Muscle of leg (tissue), 11 donors: ENCODE results near the gene VARS2. TPM values are rescaled to one million over a fixed set of nuclear protein-coding genes. Genes with fewer than 3 reads are reported as not detected.
"Not testable (repeated sequence)": the region's sequence is repeated elsewhere in the genome, so short reads cannot be mapped to it uniquely, and the experiment has no call there.

Source experiments
- DNase-seq: peaks from one replicate; pipeline ENCODE4 v3.0.0; 2013
- H3K27ac ChIP-seq: one replicate; pipeline ENCODE4 v1.5.1; 2013; ENCODE audit warnings: mild to moderate bottlenecking, low read length, control low read depth
- H3K27me3 ChIP-seq: one replicate; pipeline ENCODE4 v1.6.1; 2013; ENCODE audit warnings: low read length; ENCODE audit not compliant: control insufficient read depth, insufficient read depth
- H3K36me3 ChIP-seq: one replicate; pipeline ENCODE4 v1.6.1; 2013; ENCODE audit warnings: low read length; ENCODE audit not compliant: control insufficient read depth, insufficient read depth
- H3K4me1 ChIP-seq: one replicate; pipeline ENCODE4 v1.6.1; 2013; ENCODE audit warnings: low read length; ENCODE audit not compliant: control insufficient read depth, insufficient read depth
- H3K4me3 ChIP-seq: one replicate; pipeline ENCODE4 v1.5.1; 2013; ENCODE audit warnings: low read length, control low read depth
- H3K9me3 ChIP-seq: replicated peaks from 2 replicates; pipeline ENCODE4 v1.6.1; 2013; ENCODE audit warnings: low read depth, low read length; ENCODE audit not compliant: control insufficient read depth
- WGBS: methylation state at CpG from one replicate; pipeline ENCODE4 v1.1.5; 2013; ENCODE audit warnings: missing lambda C conversion rate; ENCODE audit not compliant: insufficient coverage; 5-methylcytosine and 5-hydroxymethylcytosine counted together
- polyA plus RNA-seq, 8 donors: library from polyadenylated mRNA; unstranded; fragments of 120-200 nt; gene quantifications; one replicate each; pipeline versions ENCODE4 v1.2.1 to v1.2.3, GENCODE V29; 2013; ENCODE audit warnings: inconsistent platforms in 1 of 8, low replicate concordance in 1 of 8; ENCODE audit not compliant: insufficient read length in 8 of 8, insufficient read depth in 1 of 8
- total RNA-seq: library from RNA; stranded (reverse); fragments of 120-200 nt; gene quantifications from one replicate; pipeline ENCODE4 v1.2.4, GENCODE V29; 2013

Gene VARS2
- total and polyA plus RNA-seq, 9 donors: 20.1 to 34.8 (median 27.5) TPM

- H3K9me3 ChIP-seq: no peaks in the 10 kb centered on the region
- H3K27ac ChIP-seq: peak overlapping the region; percentile 82
- WGBS: 58% methylated on average over 3 of the region's 8 CpGs
- H3K27me3 ChIP-seq: no peaks in the 10 kb centered on the region
- peak; percentile 22 for DNase-seq
- H3K36me3 ChIP-seq: peaks cover 55% of the 10 kb centered on the region
- peaks cover 26% of the 10 kb centered on the region for H3K4me1 ChIP-seq
- H3K4me3 ChIP-seq: no peak overlapping the region
Measured at GRCh38 chr6:30912746-30913520, 1.1 kb upstream of the VARS2 start.

GRCh38 chr6:30913721-30914075, 340 bp upstream of the VARS2 start:
- Histone ChIP-seq H3K36me3 (peaks cover 60% of the 10 kb centered on the region), H3K4me1 (peaks cover 23% of the 10 kb centered on the region), H3K27ac (peak overlapping the region; percentile 82), H3K4me3 (peak overlapping the region; percentile 65), H3K27me3 (no peaks in the 10 kb centered on the region), H3K9me3 (no peaks in the 10 kb centered on the region)
- DNase-seq: no peak
- WGBS: 3% methylated on average over 26 of the region's 31 CpGs

GRCh38 chr6:30914854-30915590, 984 bp downstream of the VARS2 start:
- Histone ChIP-seq H3K4me1 (peaks cover 19% of the 10 kb centered on the region), H3K27ac (peak overlapping the region; percentile 90), H3K36me3 (peaks cover 69% of the 10 kb centered on the region), H3K9me3 (no peaks in the 10 kb centered on the region), H3K27me3 (no peaks in the 10 kb centered on the region), H3K4me3 (peak overlapping the region; percentile 65)
- WGBS: 42% methylated on average over 6 of the region's 17 CpGs
- peak; percentile 39 for DNase-seq

- H3K27me3 ChIP-seq: no peaks in the 10 kb centered on the region
- WGBS: no CpG with 5 or more reads among the region's 5 CpGs
- no peaks in the 10 kb centered on the region for H3K9me3 ChIP-seq
- H3K4me1 ChIP-seq: peaks cover 19% of the 10 kb centered on the region
- peak overlapping the region; percentile 90 for H3K27ac ChIP-seq
- DNase-seq: peak; percentile 86
- H3K36me3 ChIP-seq: peaks cover 70% of the 10 kb centered on the region
- no peak overlapping the region for H3K4me3 ChIP-seq
Measured at GRCh38 chr6:30915591-30915946, 1.5 kb downstream of the VARS2 start.

GRCh38 chr6:30917041-30917440, 3.0 kb downstream of the VARS2 start:
- H3K27me3 ChIP-seq: no peaks in the 10 kb centered on the region
- H3K27ac ChIP-seq: no peak overlapping the region
- peaks cover 19% of the 10 kb centered on the region for H3K4me1 ChIP-seq
- peaks cover 71% of the 10 kb centered on the region for H3K36me3 ChIP-seq
- H3K4me3 ChIP-seq: no peak overlapping the region
- WGBS: 75% methylated on average over 7 of the region's 7 CpGs
- no peaks in the 10 kb centered on the region for H3K9me3 ChIP-seq
- DNase-seq: no peak

GRCh38 chr6:30917487-30917886, 3.4 kb downstream of the VARS2 start:
- H3K4me3 ChIP-seq: no peak overlapping the region
- 74% methylated on average over 7 of the region's 8 CpGs for WGBS
- H3K27me3 ChIP-seq: no peaks in the 10 kb centered on the region
- peaks cover 19% of the 10 kb centered on the region for H3K4me1 ChIP-seq
- DNase-seq: no peak
- peaks cover 72% of the 10 kb centered on the region for H3K36me3 ChIP-seq
- no peaks in the 10 kb centered on the region for H3K9me3 ChIP-seq
- H3K27ac ChIP-seq: no peak overlapping the region

GRCh38 chr6:30918670-30919069, 4.6 kb downstream of the VARS2 start:
- no peak overlapping the region for H3K4me3 ChIP-seq
- no peak overlapping the region for H3K27ac ChIP-seq
- WGBS: 94% methylated on average over 8 of the region's 8 CpGs
- peaks cover 13% of the 10 kb centered on the region for H3K4me1 ChIP-seq
- no peak for DNase-seq
- H3K27me3 ChIP-seq: no peaks in the 10 kb centered on the region
- no peaks in the 10 kb centered on the region for H3K9me3 ChIP-seq
- peaks cover 74% of the 10 kb centered on the region for H3K36me3 ChIP-seq

- WGBS: 89% methylated on average over 6 of the region's 7 CpGs
- no peaks in the 10 kb centered on the region for H3K9me3 ChIP-seq
- peaks cover 85% of the 10 kb centered on the region for H3K36me3 ChIP-seq
- no peaks in the 10 kb centered on the region for H3K27me3 ChIP-seq
- H3K4me1 ChIP-seq: no peaks in the 10 kb centered on the region
- no peak for DNase-seq
- no peak overlapping the region for H3K4me3 ChIP-seq
- H3K27ac ChIP-seq: no peak overlapping the region
Measured at GRCh38 chr6:30922447-30922852, 8.4 kb downstream of the VARS2 start.

GRCh38 chr6:30924040-30924627, 10.1 kb downstream of the VARS2 start:
- not testable (repeated sequence) for H3K27ac ChIP-seq

GRCh38 chr6:30926644-30927043, 12.6 kb downstream of the VARS2 start:
- H3K36me3 ChIP-seq: peaks cover 48% of the 10 kb centered on the region
- H3K4me1 ChIP-seq: no peaks in the 10 kb centered on the region
- H3K27me3 ChIP-seq: no peaks in the 10 kb centered on the region
- 100% methylated on average over 1 of the region's 4 CpGs for WGBS
- no peak overlapping the region for H3K4me3 ChIP-seq
- DNase-seq: no peak
- no peak overlapping the region for H3K27ac ChIP-seq
- peaks cover 6% of the 10 kb centered on the region for H3K9me3 ChIP-seq

More at GRCh38 chr6:30924040-30924627, 10.1 kb downstream of the VARS2 start:
- H3K36me3 ChIP-seq: peaks cover 73% of the 10 kb centered on the region
- H3K9me3 ChIP-seq, DNase-seq, H3K4me1 ChIP-seq, H3K27me3 ChIP-seq, H3K4me3 ChIP-seq: not testable (repeated sequence)
- WGBS: 89% methylated on average over 3 of the region's 9 CpGs
